Forelimb muscle (tissue), 1 donor: Measurements from ENCODE around the gene ARMC2. TPM values are rescaled to one million over a fixed set of nuclear protein-coding genes. Genes with fewer than 3 reads are reported as not detected.

Experiments
- DNase-seq: peaks from one replicate; pipeline ENCODE4 v3.0.0-alpha.2; 2013; ENCODE audit warnings: low read depth
- polyA plus RNA-seq: library from polyadenylated mRNA; unstranded; fragments of 120-200 nt; gene quantifications from one replicate; pipeline ENCODE4 v1.2.1, GENCODE V29; 2013; ENCODE audit not compliant: insufficient read length

Gene ARMC2
- polyA plus RNA-seq, 1 donor, result 7.8 TPM

GRCh38 chr6:108983151-108983550, 134.9 kb downstream of the ARMC2 start:
- DNase-seq, result no peak

- no peak for DNase-seq
Measured at GRCh38 chr6:108985301-108985700, 137.1 kb downstream of the ARMC2 start.

- DNase-seq, result no peak
Measured at GRCh38 chr6:108987156-108987555, 138.9 kb downstream of the ARMC2 start.

GRCh38 chr6:108988296-108988695, 140.1 kb downstream of the ARMC2 start:
- no peak for DNase-seq

GRCh38 chr6:108988765-108989164, 140.5 kb downstream of the ARMC2 start:
- DNase-seq, result no peak

GRCh38 chr6:108989700-108990099, 141.5 kb downstream of the ARMC2 start:
- no peak for DNase-seq

GRCh38 chr6:108993876-108994275, 145.7 kb downstream of the ARMC2 start:
- DNase-seq, result no peak

GRCh38 chr6:108995296-108995695, 147.1 kb downstream of the ARMC2 start:
- DNase-seq, result no peak

GRCh38 chr6:108996208-108996607, 148.0 kb downstream of the ARMC2 start:
- no peak for DNase-seq

GRCh38 chr6:108998485-108998884, 150.3 kb downstream of the ARMC2 start:
- DNase-seq, result no peak

GRCh38 chr6:108999428-108999827, 151.2 kb downstream of the ARMC2 start:
- no peak for DNase-seq

- no peak for DNase-seq
Measured at GRCh38 chr6:109000289-109000688, 152.1 kb downstream of the ARMC2 start.

- no peak for DNase-seq
Measured at GRCh38 chr6:109001291-109001894, 153.2 kb downstream of the ARMC2 start.

- no peak for DNase-seq
Measured at GRCh38 chr6:109002051-109002697, 154.0 kb downstream of the ARMC2 start.

GRCh38 chr6:109002882-109003281, 154.7 kb downstream of the ARMC2 start:
- DNase-seq, result no peak

GRCh38 chr6:109006818-109007217, 158.6 kb downstream of the ARMC2 start:
- DNase-seq, result no peak

- no peak for DNase-seq
Measured at GRCh38 chr6:109007521-109007920, 159.3 kb downstream of the ARMC2 start.

GRCh38 chr6:109008054-109008453, 159.8 kb downstream of the ARMC2 start:
- DNase-seq, result no peak

- DNase-seq, result no peak
Measured at GRCh38 chr6:109008537-109009235, 160.5 kb downstream of the ARMC2 start.

GRCh38 chr6:109009236-109009961, 161.2 kb downstream of the ARMC2 start:
- peak; percentile 80 for DNase-seq

GRCh38 chr6:109009962-109010704, 161.9 kb downstream of the ARMC2 start:
- DNase-seq, result no peak

GRCh38 chr6:109010705-109011102, 162.5 kb downstream of the ARMC2 start:
- DNase-seq, result no peak
